CD8-positive, alpha-beta memory T cell (primary cell): Measurements from ENCODE around the gene AMBP. TPM values are rescaled to one million over a fixed set of nuclear protein-coding genes. Genes with fewer than 3 reads are reported as not detected.

Experiments
- CTCF ChIA-PET: fragments of 350-600 bp; sonication (Branson Sonifier 250); formaldehyde crosslinking; loops from one replicate; lab custom pipeline; 2021; ENCODE audit warnings: antibody characterized with exemption; lab: Charles Lee
- POLR2A ChIA-PET: fragments of 350-600 bp; sonication (Branson Sonifier 250); formaldehyde crosslinking; loops from one replicate; lab custom pipeline; 2021; ENCODE audit warnings: antibody characterized with exemption; lab: Charles Lee
- DNase-seq, 5 donors: peaks; one replicate each; pipeline versions ENCODE4 v3.0.0 to v3.0.0-alpha.2; 2020 to 2022; ENCODE audit warnings: mixed read lengths in 1 of 5
- H3K27ac ChIP-seq: one replicate; pipeline ENCODE4 v1.7.0; 2013; ENCODE audit warnings: low read depth, mild to moderate bottlenecking, low read length, moderate library complexity
- H3K27me3 ChIP-seq: 2 replicates; pipeline ENCODE4 v1.7.0; 2013; ENCODE audit warnings: low read length, mild to moderate bottlenecking; ENCODE audit not compliant: insufficient read depth, poor library complexity, severe bottlenecking
- H3K36me3 ChIP-seq: 2 replicates; pipeline ENCODE4 v1.7.0; 2013; ENCODE audit warnings: mild to moderate bottlenecking, low read length, moderate library complexity; ENCODE audit not compliant: insufficient read depth
- H3K4me1 ChIP-seq: 2 replicates; pipeline ENCODE4 v1.7.0; 2013; ENCODE audit warnings: mild to moderate bottlenecking, low read length, moderate library complexity; ENCODE audit not compliant: insufficient read depth
- H3K4me3 ChIP-seq: 2 replicates; pipeline ENCODE4 v1.7.0; 2013; ENCODE audit warnings: mild to moderate bottlenecking, low read length
- H3K9me3 ChIP-seq: 2 replicates; pipeline ENCODE4 v1.7.0; 2013; ENCODE audit warnings: mild to moderate bottlenecking, low read length
- H3K27ac Mint-ChIP-seq, 8 donors: one replicate each; pipeline ENCODE4 v1.8.0; 2020 to 2021; ENCODE audit warnings: mixed read lengths in 8 of 8, mild to moderate bottlenecking in 6 of 8, inconsistent platforms in 3 of 8, moderate library complexity in 3 of 8
- H3K27me3 Mint-ChIP-seq, 2 donors: one replicate each; pipeline ENCODE4 v1.8.0; 2020 to 2021; ENCODE audit warnings: mixed read lengths in 2 of 2, mild to moderate bottlenecking in 1 of 2, moderate library complexity in 1 of 2
- H3K36me3 Mint-ChIP-seq, 3 donors: one replicate each; pipeline ENCODE4 v1.8.0; 2020 to 2021; ENCODE audit warnings: mixed read lengths in 3 of 3, inconsistent platforms in 1 of 3, mild to moderate bottlenecking in 1 of 3
- H3K4me1 Mint-ChIP-seq, 3 donors: one replicate each; pipeline ENCODE4 v1.8.0; 2020 to 2021; ENCODE audit warnings: mixed read lengths in 3 of 3, inconsistent platforms in 1 of 3, mild to moderate bottlenecking in 1 of 3
- H3K4me3 Mint-ChIP-seq, 7 donors: one replicate each; pipeline ENCODE4 v1.8.0; 2020 to 2021; ENCODE audit warnings: mixed read lengths in 7 of 7, mild to moderate bottlenecking in 6 of 7, moderate library complexity in 4 of 7, inconsistent platforms in 2 of 7
- H3K9me3 Mint-ChIP-seq, 5 donors: one replicate each; pipeline ENCODE4 v1.8.0; 2020 to 2022; ENCODE audit warnings: mixed read lengths in 5 of 5, mild to moderate bottlenecking in 3 of 5, moderate library complexity in 2 of 5, inconsistent platforms in 1 of 5
- polyA plus RNA-seq: library from polyadenylated mRNA; unstranded; fragments of 300-500 nt; fragmentation: Illumina TruSeq; gene quantifications from one replicate; pipeline ENCODE4 v1.2.3, GENCODE V29; 2021
- total RNA-seq, 2 experiments: library from RNA; stranded (reverse); gene quantifications; one replicate each; pipeline ENCODE4 v1.2.3, GENCODE V29; 2021

The AMBP gene
- total RNA-seq (not detected), polyA plus RNA-seq (not detected)

GRCh38 chr9:114078021-114078780, at the start of gene AMBP:
Gene AMBP, minus strand, starts transcription at chr9:114078300. Its CDS starts 91 bp downstream, at chr9:114078209.
- H3K36me3 Mint-ChIP-seq: no peaks in the 10 kb centered on the region
- H3K27me3 ChIP-seq: no peaks in the 10 kb centered on the region
- H3K4me3 Mint-ChIP-seq: no peak within 1 kb of the TSS
- no peaks in the 10 kb centered on the region for H3K9me3 ChIP-seq
- no peaks in the 10 kb centered on the region for H3K9me3 Mint-ChIP-seq
- ChIA-PET POLR2A (no interaction called here), CTCF (interaction anchor here (1.4 kb wide), 1 partner anchor 575 kb away, joined by 3 read pairs; no protein-coding TSS in a partner anchor)
- no peak within 1 kb of the TSS for H3K4me3 ChIP-seq
- no peak for DNase-seq
- no peaks in the 10 kb centered on the region for H3K36me3 ChIP-seq
- no peak within 1 kb of the TSS for H3K27ac ChIP-seq
- H3K27ac Mint-ChIP-seq: no peak within 1 kb of the TSS
- peaks cover 15 to 29% of the 10 kb centered on the region in 2 donors for H3K27me3 Mint-ChIP-seq
- H3K4me1 Mint-ChIP-seq: peaks cover 0 to 2% (median 0%) of the 10 kb centered on the region in 3 donors
- H3K4me1 ChIP-seq: no peaks in the 10 kb centered on the region

- Histone ChIP-seq H3K9me3 (no peaks in the 10 kb centered on the region), H3K36me3 (no peaks in the 10 kb centered on the region), H3K27ac (no peak overlapping the region), H3K4me3 (no peak overlapping the region), H3K4me1 (no peaks in the 10 kb centered on the region), H3K27me3 (no peaks in the 10 kb centered on the region)
- Mint-ChIP-seq H3K4me3 (no peak overlapping the region), H3K27ac (peak overlapping the region in 1 of 8 donors; percentile 5), H3K27me3 (peaks cover 17 to 39% of the 10 kb centered on the region in 2 donors), H3K9me3 (peaks cover 0 to 16% (median 10%) of the 10 kb centered on the region in 5 donors), H3K36me3 (peaks cover 0 to 7% (median 0%) of the 10 kb centered on the region in 3 donors), H3K4me1 (no peaks in the 10 kb centered on the region)
- POLR2A ChIA-PET: no interaction called here
- DNase-seq: no peak
- CTCF ChIA-PET: interaction anchor here (1.4 kb wide), 1 partner anchor 19 kb away, joined by 4 read pairs; no protein-coding TSS in a partner anchor
These were observed 48.4 kb upstream of the AMBP start for GRCh38 chr9:114126247-114127060.

- CTCF ChIA-PET: no interaction called here
- no peaks in the 10 kb centered on the region for H3K4me1 Mint-ChIP-seq
- H3K27me3 Mint-ChIP-seq: peaks cover 14 to 31% of the 10 kb centered on the region in 2 donors
These were observed 47.4 kb upstream of the AMBP start for GRCh38 chr9:114125476-114126013.

GRCh38 chr9:114124666-114125475, 46.8 kb upstream of the AMBP start:
- POLR2A ChIA-PET: no interaction called here
- no peak overlapping the region for H3K27ac ChIP-seq

More at GRCh38 chr9:114125476-114126013, 47.4 kb upstream of the AMBP start:
- POLR2A ChIA-PET: no interaction called here
- Mint-ChIP-seq H3K9me3 (peaks cover 0 to 16% (median 10%) of the 10 kb centered on the region in 5 donors), H3K27ac (no peak overlapping the region), H3K4me3 (no peak overlapping the region), H3K36me3 (peaks cover 0 to 7% (median 0%) of the 10 kb centered on the region in 3 donors)
- Histone ChIP-seq H3K36me3 (no peaks in the 10 kb centered on the region), H3K4me1 (no peaks in the 10 kb centered on the region), H3K27ac (no peak overlapping the region), H3K4me3 (no peak overlapping the region), H3K9me3 (no peaks in the 10 kb centered on the region), H3K27me3 (no peaks in the 10 kb centered on the region)
- no peak for DNase-seq

GRCh38 chr9:114124138-114124537, 46.0 kb upstream of the AMBP start:
- no peak overlapping the region for H3K4me3 Mint-ChIP-seq
- no peak overlapping the region for H3K27ac ChIP-seq
- POLR2A ChIA-PET: no interaction called here
- H3K36me3 Mint-ChIP-seq: peaks cover 0 to 7% (median 0%) of the 10 kb centered on the region in 3 donors
- no peak overlapping the region for H3K4me3 ChIP-seq
- DNase-seq: no peak
- no peaks in the 10 kb centered on the region for H3K4me1 ChIP-seq
- no peaks in the 10 kb centered on the region for H3K36me3 ChIP-seq
- H3K4me1 Mint-ChIP-seq: no peaks in the 10 kb centered on the region
- peaks cover 8 to 19% of the 10 kb centered on the region in 2 donors for H3K27me3 Mint-ChIP-seq
- H3K9me3 ChIP-seq: no peaks in the 10 kb centered on the region
- peak overlapping the region in 1 of 8 donors; percentile 55 for H3K27ac Mint-ChIP-seq
- CTCF ChIA-PET: no interaction called here
- H3K27me3 ChIP-seq: no peaks in the 10 kb centered on the region
- peaks cover 0 to 16% (median 10%) of the 10 kb centered on the region in 5 donors for H3K9me3 Mint-ChIP-seq

More at GRCh38 chr9:114124666-114125475, 46.8 kb upstream of the AMBP start:
- Mint-ChIP-seq H3K36me3 (peaks cover 0 to 7% (median 0%) of the 10 kb centered on the region in 3 donors), H3K4me1 (no peaks in the 10 kb centered on the region), H3K4me3 (no peak overlapping the region), H3K9me3 (peaks cover 0 to 16% (median 10%) of the 10 kb centered on the region in 5 donors), H3K27ac (no peak overlapping the region), H3K27me3 (peaks cover 14 to 25% of the 10 kb centered on the region in 2 donors)
- Histone ChIP-seq H3K4me3 (no peak overlapping the region), H3K36me3 (no peaks in the 10 kb centered on the region), H3K27me3 (no peaks in the 10 kb centered on the region), H3K4me1 (no peaks in the 10 kb centered on the region), H3K9me3 (no peaks in the 10 kb centered on the region)
- DNase-seq: no peak
- CTCF ChIA-PET: no interaction called here

- ChIA-PET CTCF (interaction anchor here (1.0 kb wide), 1 partner anchor 16 kb away, joined by 3 read pairs; no protein-coding TSS in a partner anchor), POLR2A (no interaction called here)
- Histone ChIP-seq H3K4me3 (no peak overlapping the region), H3K4me1 (no peaks in the 10 kb centered on the region), H3K36me3 (no peaks in the 10 kb centered on the region), H3K27me3 (no peaks in the 10 kb centered on the region), H3K9me3 (no peaks in the 10 kb centered on the region), H3K27ac (no peak overlapping the region)
- H3K36me3 Mint-ChIP-seq: peaks cover 0 to 4% (median 0%) of the 10 kb centered on the region in 3 donors
- peaks cover 0 to 13% (median 10%) of the 10 kb centered on the region in 5 donors for H3K9me3 Mint-ChIP-seq
- H3K27ac Mint-ChIP-seq: no peak overlapping the region
- H3K4me1 Mint-ChIP-seq: no peaks in the 10 kb centered on the region
- H3K27me3 Mint-ChIP-seq: peaks cover 11 to 20% of the 10 kb centered on the region in 2 donors
- no peak for DNase-seq
- H3K4me3 Mint-ChIP-seq: no peak overlapping the region
These were observed 45.2 kb upstream of the AMBP start for GRCh38 chr9:114123031-114123977.
